ENCODE data around the gene KCNIP2.
A peak's percentile ranks its signal among the peaks of the same experiment; 100 is the strongest.
"Not testable (repeated sequence)": the region's sequence is repeated elsewhere in the genome, so short reads cannot be mapped to it uniquely, and the experiment has no call there.

Gene KCNIP2

DNA sequence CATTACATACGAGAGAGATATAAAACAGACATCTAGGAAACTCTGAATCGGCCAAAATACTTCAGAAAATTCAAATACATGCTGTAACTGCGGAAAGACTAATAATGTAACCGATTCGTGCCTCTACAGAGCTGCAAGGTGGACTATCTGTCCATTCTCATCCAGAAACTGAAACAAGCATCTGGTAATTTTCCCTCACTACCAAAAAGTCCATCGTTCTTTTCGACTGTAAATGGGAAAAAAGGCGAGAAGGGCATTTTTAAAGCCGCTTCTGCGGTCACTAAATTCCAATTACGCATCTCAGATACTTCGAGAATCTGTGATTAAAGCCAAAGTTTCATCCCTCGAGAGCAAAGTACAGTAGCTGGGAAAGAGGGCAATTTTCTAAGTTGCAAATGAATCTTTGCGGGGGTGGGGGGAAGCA is 26.7 kb downstream of the KCNIP2 start:
- Histone ChIP-seq H3K9me3 (ENCODE audit: control insufficient read depth in 5 of 5, low read length in 5 of 5) (no peaks in the 10 kb centered on the region), H3K4me1 (ENCODE audit: control insufficient read depth in 5 of 5, insufficient read depth in 5 of 5, low read length in 5 of 5) (peaks cover 2 to 57% (median 52%) of the 10 kb centered on the region in 5 donors), H3K27ac (ENCODE audit: low read depth, low read length) (peak overlapping the region; percentile 92), H3K27me3 (ENCODE audit: control insufficient read depth in 5 of 5, insufficient read depth in 4 of 5, low read length in 5 of 5) (no peaks in the 10 kb centered on the region), H3K9ac (ENCODE audit: low read length in 5 of 5) (peak overlapping the region; percentile 77 to 89 (median 82)), H3K36me3 (ENCODE audit: control insufficient read depth in 5 of 5, insufficient read depth in 5 of 5, low read length in 5 of 5) (peaks cover 2 to 18% (median 18%) of the 10 kb centered on the region in 5 donors), H3K4me3 (ENCODE audit: low read depth in 1 of 5, low read length in 5 of 5) (peak overlapping the region; percentile 94 to 98 (median 97))

DNA sequence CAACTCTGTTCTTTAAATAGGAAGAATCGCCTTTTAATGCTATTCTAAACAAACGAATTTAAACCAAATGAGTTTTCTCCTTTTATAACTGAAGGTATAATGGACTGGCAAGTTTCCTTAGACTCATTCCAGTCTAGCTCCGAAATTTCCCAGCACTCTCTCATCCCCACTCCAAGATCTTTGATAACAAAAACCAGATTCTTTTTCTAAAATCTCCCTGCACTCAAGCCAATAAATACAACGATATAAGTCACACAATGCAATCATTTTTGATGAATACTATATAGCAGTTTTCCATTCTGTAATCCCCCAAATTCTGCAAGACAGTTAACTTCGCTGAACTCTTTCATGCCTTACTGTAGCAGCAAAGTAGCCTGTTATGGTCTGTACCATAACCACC is 27.2 kb downstream of the KCNIP2 start:
- Histone ChIP-seq H3K4me1 (ENCODE audit: control insufficient read depth in 5 of 5, insufficient read depth in 5 of 5, low read length in 5 of 5) (peaks cover 2 to 57% (median 52%) of the 10 kb centered on the region in 5 donors), H3K27ac (ENCODE audit: low read depth, low read length) (peak overlapping the region; percentile 92), H3K27me3 (ENCODE audit: control insufficient read depth in 5 of 5, insufficient read depth in 4 of 5, low read length in 5 of 5) (no peaks in the 10 kb centered on the region), H3K36me3 (ENCODE audit: control insufficient read depth in 5 of 5, insufficient read depth in 5 of 5, low read length in 5 of 5) (peaks cover 0 to 18% (median 14%) of the 10 kb centered on the region in 5 donors), H3K4me3 (ENCODE audit: low read depth in 1 of 5, low read length in 5 of 5) (peak overlapping the region; percentile 94 to 98 (median 97)), H3K9me3 (ENCODE audit: control insufficient read depth in 5 of 5, low read length in 5 of 5) (no peaks in the 10 kb centered on the region), H3K9ac (ENCODE audit: low read length in 5 of 5) (peak overlapping the region; percentile 4 to 89 (median 82))

DNA sequence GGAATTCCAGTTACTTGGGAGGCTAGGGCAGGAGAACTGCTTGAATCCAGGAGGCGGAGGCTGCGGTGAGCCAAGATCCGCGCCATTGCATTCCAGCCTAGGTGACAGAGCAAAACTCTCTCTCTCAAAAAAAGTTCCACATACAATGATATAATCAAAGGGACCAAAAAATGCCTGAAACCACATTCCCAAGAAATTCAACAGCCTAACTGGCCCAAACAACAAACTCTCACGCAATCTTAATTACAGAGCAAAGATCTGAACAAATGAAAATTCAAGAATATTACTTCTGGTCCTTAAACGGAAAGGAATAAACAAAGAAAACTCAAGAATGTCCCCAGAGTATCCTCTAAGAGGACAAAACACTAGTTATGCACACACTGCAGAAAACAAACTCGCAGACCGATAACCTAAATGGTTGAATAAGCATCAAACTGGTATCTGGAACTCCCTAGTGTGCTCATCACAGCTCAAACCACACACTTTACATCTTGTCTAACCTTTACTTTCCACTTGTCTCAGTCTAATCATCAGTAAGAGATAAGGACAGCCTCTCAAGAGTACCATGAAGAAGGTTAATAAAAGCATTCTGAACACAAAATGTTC is 29.0 kb downstream of the KCNIP2 start:
- peak overlapping the region; percentile 92 for H3K27ac ChIP-seq (ENCODE audit: low read depth, low read length)

DNA sequence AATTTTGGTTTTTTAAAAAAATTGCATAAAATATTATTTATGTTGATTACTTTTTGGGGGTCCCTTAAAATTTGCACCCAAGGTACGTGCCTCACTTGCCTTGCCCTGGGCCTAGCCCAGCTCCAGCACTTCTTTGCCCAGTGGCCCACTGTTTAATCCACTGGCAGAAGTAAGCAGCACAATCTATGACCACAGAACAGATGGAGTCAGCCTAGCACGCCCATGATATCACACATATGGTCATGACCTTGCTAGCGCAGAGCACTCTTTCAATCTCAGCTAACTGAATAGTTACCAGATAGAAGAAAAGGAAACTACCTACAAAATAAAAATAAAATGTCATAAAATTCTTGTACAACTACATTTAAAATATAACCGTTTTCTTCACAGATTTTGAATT is 31.0 kb downstream of the KCNIP2 start:
- H3K9ac ChIP-seq (ENCODE audit: low read length in 5 of 5) = no peak overlapping the region
- H3K36me3 ChIP-seq (ENCODE audit: control insufficient read depth in 5 of 5, insufficient read depth in 5 of 5, low read length in 5 of 5) = peaks cover 21 to 53% (median 37%) of the 10 kb centered on the region in 5 donors
- H3K4me3 ChIP-seq (ENCODE audit: low read depth in 1 of 5, low read length in 5 of 5) = no peak overlapping the region
- no peaks in the 10 kb centered on the region for H3K27me3 ChIP-seq (ENCODE audit: control insufficient read depth in 5 of 5, insufficient read depth in 4 of 5, low read length in 5 of 5)
- H3K27ac ChIP-seq (ENCODE audit: low read depth, low read length) = no peak overlapping the region
- no peaks in the 10 kb centered on the region for H3K9me3 ChIP-seq (ENCODE audit: control insufficient read depth in 5 of 5, low read length in 5 of 5)
- peaks cover 2 to 41% (median 37%) of the 10 kb centered on the region in 5 donors for H3K4me1 ChIP-seq (ENCODE audit: control insufficient read depth in 5 of 5, insufficient read depth in 5 of 5, low read length in 5 of 5)

More for the DNA sequence above, 29.0 kb downstream of the KCNIP2 start:
- peaks cover 13 to 35% (median 24%) of the 10 kb centered on the region in 5 donors for H3K36me3 ChIP-seq (ENCODE audit: control insufficient read depth in 5 of 5, insufficient read depth in 5 of 5, low read length in 5 of 5)
- peak overlapping the region in 4 of 5 donors; percentile 31 to 48 (median 44) for H3K9ac ChIP-seq (ENCODE audit: low read length in 5 of 5)
- peak overlapping the region; percentile 19 to 98 (median 95) for H3K4me3 ChIP-seq (ENCODE audit: low read depth in 1 of 5, low read length in 5 of 5)
- peaks cover 2 to 53% (median 50%) of the 10 kb centered on the region in 5 donors for H3K4me1 ChIP-seq (ENCODE audit: control insufficient read depth in 5 of 5, insufficient read depth in 5 of 5, low read length in 5 of 5)
- no peaks in the 10 kb centered on the region for H3K9me3 ChIP-seq (ENCODE audit: control insufficient read depth in 5 of 5, low read length in 5 of 5)
- H3K27me3 ChIP-seq (ENCODE audit: control insufficient read depth in 5 of 5, insufficient read depth in 4 of 5, low read length in 5 of 5) = no peaks in the 10 kb centered on the region

DNA sequence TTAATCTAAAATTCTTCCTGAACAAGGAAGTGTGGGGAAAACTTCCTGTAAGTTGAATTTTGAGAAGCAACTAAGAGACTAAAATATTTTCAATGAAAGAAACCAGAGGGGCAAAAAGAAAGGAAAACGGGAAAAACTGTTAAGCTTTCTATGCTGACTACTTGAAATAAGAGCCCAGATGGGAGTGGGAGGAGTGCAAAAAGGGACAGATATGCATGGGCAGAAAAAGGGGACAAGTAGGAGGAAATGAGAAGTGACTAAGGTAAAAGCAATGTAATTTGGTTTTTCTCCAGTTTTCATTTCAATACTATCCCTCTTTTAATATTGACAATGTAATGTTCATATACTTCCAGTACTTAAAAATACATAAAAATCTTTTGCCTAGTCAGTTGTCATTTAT is 36.4 kb downstream of the KCNIP2 start:
- H3K27ac ChIP-seq (ENCODE audit: low read depth, low read length) = no peak overlapping the region
- no peak overlapping the region for H3K4me3 ChIP-seq (ENCODE audit: low read depth in 1 of 5, low read length in 5 of 5)
- H3K9ac ChIP-seq (ENCODE audit: low read length in 5 of 5) = no peak overlapping the region
- H3K9me3 ChIP-seq (ENCODE audit: control insufficient read depth in 5 of 5, low read length in 5 of 5) = no peaks in the 10 kb centered on the region
- peaks cover 45 to 86% (median 71%) of the 10 kb centered on the region in 5 donors for H3K36me3 ChIP-seq (ENCODE audit: control insufficient read depth in 5 of 5, insufficient read depth in 5 of 5, low read length in 5 of 5)
- peaks cover 0 to 3% (median 0%) of the 10 kb centered on the region in 5 donors for H3K4me1 ChIP-seq (ENCODE audit: control insufficient read depth in 5 of 5, insufficient read depth in 5 of 5, low read length in 5 of 5)
- H3K27me3 ChIP-seq (ENCODE audit: control insufficient read depth in 5 of 5, insufficient read depth in 4 of 5, low read length in 5 of 5) = no peaks in the 10 kb centered on the region

DNA sequence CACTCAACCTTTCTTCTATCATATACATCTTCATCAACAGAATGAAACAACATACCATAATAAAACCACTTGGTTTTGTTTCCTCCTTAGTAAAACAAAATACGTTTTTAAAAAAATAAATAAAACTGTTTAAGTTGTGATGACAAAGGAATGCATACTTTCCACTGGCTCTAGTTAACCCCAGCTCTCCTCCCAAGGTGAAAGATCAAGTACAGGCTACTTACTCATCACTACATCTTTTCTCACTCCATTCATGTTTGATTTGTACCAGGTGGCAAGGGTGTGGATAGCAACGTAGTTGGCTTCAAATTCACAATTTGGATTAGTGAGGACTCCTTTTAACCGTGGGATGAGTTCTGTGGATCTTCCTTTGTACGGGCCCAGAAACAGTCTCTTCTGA is 40.1 kb downstream of the KCNIP2 start:
- Histone ChIP-seq H3K4me3 (ENCODE audit: low read depth in 1 of 5, low read length in 5 of 5) (no peak overlapping the region), H3K4me1 (ENCODE audit: control insufficient read depth in 5 of 5, insufficient read depth in 5 of 5, low read length in 5 of 5) (no peaks in the 10 kb centered on the region), H3K9me3 (ENCODE audit: control insufficient read depth in 5 of 5, low read length in 5 of 5) (no peaks in the 10 kb centered on the region), H3K27me3 (ENCODE audit: control insufficient read depth in 5 of 5, insufficient read depth in 4 of 5, low read length in 5 of 5) (no peaks in the 10 kb centered on the region), H3K9ac (ENCODE audit: low read length in 5 of 5) (no peak overlapping the region), H3K36me3 (ENCODE audit: control insufficient read depth in 5 of 5, insufficient read depth in 5 of 5, low read length in 5 of 5) (peaks cover 50 to 92% (median 81%) of the 10 kb centered on the region in 5 donors), H3K27ac (ENCODE audit: low read depth, low read length) (no peak overlapping the region)

DNA sequence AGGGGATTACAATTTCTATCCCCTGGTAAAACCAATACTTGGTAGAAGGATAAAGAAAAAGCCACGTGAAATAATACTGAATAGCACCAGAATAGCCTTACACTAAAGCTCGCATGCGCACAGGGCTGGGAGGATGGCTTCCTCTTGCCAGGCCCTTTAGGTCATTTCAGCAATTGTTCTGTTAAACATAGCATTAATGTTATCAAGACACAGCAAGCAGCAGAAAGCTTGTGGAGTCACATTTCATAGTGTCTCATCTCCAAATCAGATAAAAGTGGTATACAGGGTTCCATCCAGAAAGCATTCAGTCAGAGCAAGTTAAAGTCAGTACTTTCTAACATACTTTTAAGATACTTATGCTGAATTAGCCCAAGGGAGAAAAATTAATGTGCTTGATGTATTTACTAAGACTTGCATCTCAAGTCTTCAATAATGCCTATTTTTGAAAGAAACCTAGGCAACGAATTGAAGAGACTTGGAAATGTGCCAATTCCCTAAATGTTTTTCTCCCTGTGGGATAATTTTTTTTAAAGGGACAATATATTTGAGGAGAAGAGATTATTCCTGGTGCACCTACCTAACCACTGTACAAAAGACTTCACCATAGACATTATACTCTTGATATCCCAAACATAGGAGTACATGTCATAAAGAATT is 46.1 kb downstream of the KCNIP2 start:
- no peaks in the 10 kb centered on the region for H3K4me1 ChIP-seq (ENCODE audit: control insufficient read depth in 5 of 5, insufficient read depth in 5 of 5, low read length in 5 of 5)
- no peaks in the 10 kb centered on the region for H3K9me3 ChIP-seq (ENCODE audit: control insufficient read depth in 5 of 5, low read length in 5 of 5)
- H3K4me3 ChIP-seq (ENCODE audit: low read depth in 1 of 5, low read length in 5 of 5) = no peak overlapping the region
- H3K27ac ChIP-seq (ENCODE audit: low read depth, low read length) = no peak overlapping the region
- H3K36me3 ChIP-seq (ENCODE audit: control insufficient read depth in 5 of 5, insufficient read depth in 5 of 5, low read length in 5 of 5) = peaks cover 66 to 99% (median 89%) of the 10 kb centered on the region in 5 donors
- H3K27me3 ChIP-seq (ENCODE audit: control insufficient read depth in 5 of 5, insufficient read depth in 4 of 5, low read length in 5 of 5) = no peaks in the 10 kb centered on the region
- H3K9ac ChIP-seq (ENCODE audit: low read length in 5 of 5) = no peak overlapping the region

DNA sequence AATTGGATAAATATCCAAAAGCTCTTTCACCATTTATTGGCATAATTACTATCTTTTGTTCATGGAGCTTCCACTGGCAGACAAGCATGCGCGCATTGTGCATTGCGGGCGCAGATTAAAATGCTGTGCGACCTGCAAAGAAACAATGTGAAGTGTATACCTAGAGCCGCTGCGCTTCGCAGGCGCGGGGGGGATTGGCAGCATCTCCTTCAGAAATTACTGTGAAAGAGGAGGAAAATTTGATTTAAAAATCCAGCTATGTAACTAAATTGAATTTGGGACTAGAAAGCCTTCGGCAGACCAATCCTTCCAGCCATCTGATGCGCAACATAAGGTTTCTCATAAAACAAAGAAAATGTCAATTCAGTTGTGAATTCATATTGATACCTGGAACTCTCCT is 50.1 kb downstream of the KCNIP2 start:
- H3K27ac ChIP-seq (ENCODE audit: low read depth, low read length) = no peak overlapping the region
- no peak overlapping the region for H3K9ac ChIP-seq (ENCODE audit: low read length in 5 of 5)
- H3K4me3 ChIP-seq (ENCODE audit: low read depth in 1 of 5, low read length in 5 of 5) = no peak overlapping the region
- no peaks in the 10 kb centered on the region for H3K4me1 ChIP-seq (ENCODE audit: control insufficient read depth in 5 of 5, insufficient read depth in 5 of 5, low read length in 5 of 5)
- H3K36me3 ChIP-seq (ENCODE audit: control insufficient read depth in 5 of 5, insufficient read depth in 5 of 5, low read length in 5 of 5) = peaks cover 65 to 94% (median 85%) of the 10 kb centered on the region in 5 donors
- H3K9me3 ChIP-seq (ENCODE audit: control insufficient read depth in 5 of 5, low read length in 5 of 5) = no peaks in the 10 kb centered on the region
- H3K27me3 ChIP-seq (ENCODE audit: control insufficient read depth in 5 of 5, insufficient read depth in 4 of 5, low read length in 5 of 5) = no peaks in the 10 kb centered on the region

DNA sequence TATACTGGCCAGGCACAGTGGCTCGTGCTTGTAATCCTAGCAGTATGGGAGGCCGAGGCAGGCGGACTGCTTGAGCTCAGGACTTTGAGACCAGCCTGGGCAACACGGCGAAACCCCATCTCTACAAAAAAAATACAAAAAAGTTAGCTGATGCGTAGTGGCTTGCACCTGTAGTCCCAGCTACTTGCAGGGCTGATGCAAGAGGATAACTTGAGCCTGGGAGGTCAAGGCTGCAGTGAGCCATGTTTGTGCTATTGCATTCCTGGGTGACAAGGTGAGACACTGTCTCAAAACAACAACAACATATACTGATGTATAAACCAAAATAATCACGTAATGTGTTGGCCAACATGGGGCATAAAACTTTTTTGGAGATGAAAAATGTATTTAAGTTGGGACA is 53.9 kb downstream of the KCNIP2 start:
- no peak overlapping the region for H3K4me3 ChIP-seq (ENCODE audit: low read depth in 1 of 5, low read length in 5 of 5)
- H3K36me3 ChIP-seq (ENCODE audit: control insufficient read depth in 5 of 5, insufficient read depth in 5 of 5, low read length in 5 of 5) = peaks cover 62 to 93% (median 82%) of the 10 kb centered on the region in 5 donors
- no peaks in the 10 kb centered on the region for H3K9me3 ChIP-seq (ENCODE audit: control insufficient read depth in 5 of 5, low read length in 5 of 5)

DNA sequence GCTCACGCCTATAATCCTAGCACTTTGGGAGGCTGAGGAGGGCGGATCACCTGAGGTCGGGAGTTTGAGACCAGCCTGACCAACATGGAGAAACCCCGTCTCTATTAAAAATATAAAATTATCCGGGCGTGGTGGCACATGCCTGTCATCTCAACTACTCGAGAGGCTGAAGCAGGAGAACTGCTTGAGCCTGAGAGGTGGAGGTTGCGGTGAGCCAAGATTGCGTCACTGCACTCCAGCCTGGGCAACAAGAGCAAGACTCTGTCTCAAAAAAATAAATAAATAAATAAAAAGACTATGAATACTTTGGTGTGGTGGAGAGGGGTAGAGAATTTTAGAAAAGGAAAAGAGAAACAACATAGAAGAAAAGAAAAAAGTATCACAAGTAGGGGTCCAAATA is 54.4 kb downstream of the KCNIP2 start:
- peaks cover 61 to 93% (median 82%) of the 10 kb centered on the region in 5 donors for H3K36me3 ChIP-seq (ENCODE audit: control insufficient read depth in 5 of 5, insufficient read depth in 5 of 5, low read length in 5 of 5)
- not testable (repeated sequence) for H3K4me3 ChIP-seq (ENCODE audit: low read depth in 1 of 5, low read length in 5 of 5); H3K27ac ChIP-seq (ENCODE audit: low read depth, low read length); H3K9ac ChIP-seq (ENCODE audit: low read length in 5 of 5); H3K9me3 ChIP-seq (ENCODE audit: control insufficient read depth in 5 of 5, low read length in 5 of 5); H3K4me1 ChIP-seq (ENCODE audit: control insufficient read depth in 5 of 5, insufficient read depth in 5 of 5, low read length in 5 of 5); H3K27me3 ChIP-seq (ENCODE audit: control insufficient read depth in 5 of 5, insufficient read depth in 4 of 5, low read length in 5 of 5)

More for the DNA sequence above, 53.9 kb downstream of the KCNIP2 start:
- Histone ChIP-seq H3K27me3 (ENCODE audit: control insufficient read depth in 5 of 5, insufficient read depth in 4 of 5, low read length in 5 of 5) (no peaks in the 10 kb centered on the region), H3K4me1 (ENCODE audit: control insufficient read depth in 5 of 5, insufficient read depth in 5 of 5, low read length in 5 of 5) (peaks cover 0 to 5% (median 0%) of the 10 kb centered on the region in 5 donors), H3K9ac (ENCODE audit: low read length in 5 of 5) (no peak overlapping the region), H3K27ac (ENCODE audit: low read depth, low read length) (no peak overlapping the region)
